HTERT RPE-1 (cell line): ENCODE data around the gene PMEL.

Source experiments
- in situ Hi-C: fragments of 300-500 bp; cut with MboI; formaldehyde crosslinking; loops from 4 replicates; pipeline ENCODE4 v1.14.3; 2020; ENCODE audit warnings: low sequenced_read_pairs

PMEL gene

GRCh38 chr12:55942577-55943136 is 23.2 kb downstream of the PMEL start:
- in situ Hi-C loops = no loop called here

- in situ Hi-C loops = no loop called here
Observed at GRCh38 chr12:55942055-55942454, 23.8 kb downstream of the PMEL start.

- in situ Hi-C loops = no loop called here
Observed at GRCh38 chr12:55940065-55940732, 25.6 kb downstream of the PMEL start.

- in situ Hi-C loops = no loop called here
Observed at GRCh38 chr12:55938826-55939501, 26.9 kb downstream of the PMEL start.

- in situ Hi-C loops = no loop called here
Observed at GRCh38 chr12:55937981-55938380, 27.9 kb downstream of the PMEL start.

GRCh38 chr12:55935738-55936151 is 30.1 kb downstream of the PMEL start:
- in situ Hi-C loops = no loop called here

- in situ Hi-C loops = no loop called here
Observed at GRCh38 chr12:55934773-55935172, 31.1 kb downstream of the PMEL start.

- in situ Hi-C loops = no loop called here
Observed at GRCh38 chr12:55933799-55934742, 31.8 kb downstream of the PMEL start.

- in situ Hi-C loops = no loop called here
Observed at GRCh38 chr12:55933169-55933798, 32.6 kb downstream of the PMEL start.

GRCh38 chr12:55932551-55932910 is 33.3 kb downstream of the PMEL start:
- in situ Hi-C loops = no loop called here

- in situ Hi-C loops = no loop called here
Observed at GRCh38 chr12:55931780-55932550, 33.9 kb downstream of the PMEL start.

GRCh38 chr12:55931317-55931779 is 34.5 kb downstream of the PMEL start:
- in situ Hi-C loops = no loop called here

GRCh38 chr12:55930771-55931316 is 35.0 kb downstream of the PMEL start, which contains the start of gene DGKA:
DGKA (plus strand) TSS chr12:55931162; CDS start chr12:55936504, 5,342 bp downstream.
- in situ Hi-C loops = no loop called here

GRCh38 chr12:55929306-55929791 is 36.5 kb downstream of the PMEL start:
- in situ Hi-C loops = no loop called here

- in situ Hi-C loops = no loop called here
Observed at GRCh38 chr12:55927588-55928502, 38.0 kb downstream of the PMEL start, which contains the start of gene PYM1. PYM1 (minus strand) TSS chr12:55927894; CDS start chr12:55927761, 133 bp downstream.

- in situ Hi-C loops = no loop called here
Observed at GRCh38 chr12:55926738-55927587, 38.9 kb downstream of the PMEL start.
